Heart left ventricle (tissue), 13 donors: ENCODE data around the gene CD207.

ENCODE experiments used
- CTCF ChIP-seq, 12 donors: fragments of 200-600 bp; sonication (generic) in 4 of 12; IDR thresholded peaks; one replicate each; pipeline versions ENCODE4 v1.5.0 to v1.8.0; 2018 to 2022; ENCODE audit warnings: antibody characterized with exemption in 12 of 12, mild to moderate bottlenecking in 5 of 12
- POLR2A ChIP-seq, 2 donors: fragments of 450-650 bp; IDR thresholded peaks; one replicate each; pipeline ENCODE4 v1.6.1; 2017; ENCODE audit warnings: antibody characterized with exemption in 2 of 2, mild to moderate bottlenecking in 2 of 2, moderate library complexity in 2 of 2
- donor health status: ischemic (EF 13 %, LVEDD 7.1; RV severe dilation, severe dysfunction).
- donor health status: DM: no; HTN: yes; CAD: no.
- donor health status: DM: no; HTN: no; CAD: no.
- donor health status: ischemic (EF 25% LVEDD 6.9; RV normal size, moderate dysfunction).
- donor health status: ischemic (EF 25% LVEDD 5.7; RV mildly dilated, moderate dysfunction).
- donor health status: ischemic (EF 35%, LVEDD 5.7; RV mildly dilated, moderate dysfunction).
- donor health status: nonischemic (EF 11% LVEDD 7.7; RV severe dilation, severe dysfunction).
- donor health status: DM: yes; HTN: yes; CAD: no.
- donor health status: PGD.
- donor health status: ischemic (EF 29% LVEDD 5.4; RV normal size, mild dysfunction).
- donor health status: nonischemic (EF 23%, LVEDD 6.1; RV moderate dilation, normal function).

DNA sequence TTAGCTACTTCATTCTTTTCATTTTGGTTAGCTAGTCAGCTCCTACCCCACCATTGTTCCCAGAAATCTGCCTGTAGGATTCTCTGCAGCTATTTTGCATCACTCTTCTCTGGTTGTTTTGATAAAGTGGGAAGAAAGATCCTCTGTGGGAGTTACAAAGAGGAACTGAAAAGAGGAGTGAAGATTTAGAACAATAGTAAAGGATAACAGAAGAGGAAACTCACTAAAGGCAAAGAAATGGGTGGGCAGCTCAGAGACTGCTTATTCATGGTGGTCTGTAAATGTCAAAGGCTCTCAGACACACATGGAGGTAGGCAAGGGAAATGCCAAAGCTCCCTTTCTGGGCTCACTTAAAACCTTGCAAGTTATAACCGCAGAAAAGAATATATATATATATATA is 17.2 kb upstream of the CD207 start:
- TF ChIP-seq CTCF (IDR thresholded peaks at IDR 0.05) (no peak), POLR2A (IDR thresholded peaks at IDR 0.05) (no peak)
